Endothelial cell of umbilical vein (primary cell): ENCODE results near the gene DRC1. TPM values are rescaled to one million over a fixed set of nuclear protein-coding genes. Genes with fewer than 3 reads are reported as not detected.

Experiments used
- BruUV-seq: library from RNA; stranded (reverse); fragments of 400-500 nt; replicated peaks from 2 replicates; lab custom pipeline; 2021; lab: Mats Ljungman, UMichigan
- CTCF ChIA-PET: fragments of 300-600, 350-600 bp; sonication (Branson Sonifier 250); formaldehyde crosslinking; loops from one replicate; lab custom pipeline; 2021; ENCODE audit warnings: antibody characterized with exemption, inconsistent platforms; lab: Charles Lee
- POLR2A ChIA-PET: fragments of 300-600, 350-600 bp; sonication (Branson Sonifier 250); formaldehyde crosslinking; loops from one replicate; lab custom pipeline; 2021; ENCODE audit warnings: antibody characterized with exemption, inconsistent platforms; lab: Charles Lee
- DNase-seq: peaks from one replicate; pipeline ENCODE4 v3.0.0-alpha.2; 2011; ENCODE audit warnings: low read depth, low spot score
- FAIRE-seq: peaks from 2 replicates; lab custom pipeline; 2011; peaks lifted over from hg19 to GRCh38; lab: Jason Lieb, UNC
- H2AFZ ChIP-seq: 2 replicates; pipeline ENCODE4 v1.6.0; 2012; ENCODE audit warnings: low read depth, low read length, control low read depth, inconsistent platforms
- H3K27ac ChIP-seq: 2 replicates; pipeline ENCODE4 v1.5.1; 2011; ENCODE audit warnings: low read depth, mild to moderate bottlenecking, control low read depth, low read length, moderate library complexity; ENCODE audit not compliant: insufficient read depth
- H3K27me3 ChIP-seq, 2 experiments: 2 replicates each; pipeline versions ENCODE4 v1.6.0 to v1.6.1; 2011; ENCODE audit warnings: low read length in 2 of 2, mixed read lengths in 1 of 2; ENCODE audit not compliant: control insufficient read depth in 2 of 2, insufficient read depth in 2 of 2
- H3K36me3 ChIP-seq, 2 experiments: 2 replicates in 1 of 2; 3 replicates in 1 of 2; pipeline ENCODE4 v1.5.1; 2011; ENCODE audit warnings: low read length in 2 of 2, mild to moderate bottlenecking in 1 of 2, moderate library complexity in 1 of 2; ENCODE audit not compliant: control insufficient read depth in 2 of 2, insufficient read depth in 2 of 2; ENCODE audit errors: extremely low read depth in 1 of 2
- H3K4me1 ChIP-seq: 3 replicates; pipeline ENCODE4 v1.5.1; 2011; ENCODE audit warnings: mild to moderate bottlenecking, low read length; ENCODE audit not compliant: control insufficient read depth, insufficient read depth; ENCODE audit errors: extremely low read depth
- H3K4me2 ChIP-seq: 2 replicates; pipeline ENCODE4 v1.6.1; 2011; ENCODE audit warnings: low read length, control low read depth, mixed read lengths; ENCODE audit not compliant: insufficient read depth
- H3K4me3 ChIP-seq, 3 experiments: fragments of 200-600 bp in 1 of 3; sonication (generic), shearing (Covaris generic) in 1 of 3; replicated peaks in 1 of 3; 2 replicates each; pipeline ENCODE4 v1.5.1; 2011 to 2016; ENCODE audit warnings: control low read depth in 3 of 3, low read length in 3 of 3, mild to moderate bottlenecking in 2 of 3, inconsistent platforms in 1 of 3, low read depth in 1 of 3, moderate library complexity in 1 of 3; ENCODE audit not compliant: insufficient read depth in 1 of 3
- H3K79me2 ChIP-seq: 2 replicates; pipeline ENCODE4 v1.6.0; 2012; ENCODE audit warnings: low read length, inconsistent platforms; ENCODE audit not compliant: control insufficient read depth, insufficient read depth
- H3K9ac ChIP-seq: replicated peaks from 2 replicates; pipeline ENCODE3; 2011; ENCODE audit warnings: low read length, control low read depth; ENCODE audit not compliant: insufficient read depth; ENCODE audit errors: extremely low read depth
- H3K9me1 ChIP-seq: replicated peaks from 3 replicates; pipeline ENCODE4 v1.6.0; 2011; ENCODE audit warnings: mild to moderate bottlenecking, low read length; ENCODE audit not compliant: control insufficient read depth, insufficient read depth; ENCODE audit errors: extremely low read depth
- H3K9me3 ChIP-seq: replicated peaks from 2 replicates; pipeline ENCODE4 v1.5.1; 2012; ENCODE audit warnings: low read length, inconsistent platforms; ENCODE audit not compliant: control insufficient read depth, insufficient read depth
- H4K20me1 ChIP-seq: replicated peaks from 2 replicates; pipeline ENCODE3; 2011; ENCODE audit warnings: mild to moderate bottlenecking, low read length; ENCODE audit not compliant: control insufficient read depth, insufficient read depth; ENCODE audit errors: extremely low read depth
- CTCF ChIP-seq, 2 donors: IDR thresholded peaks; 1 replicate in 1 of 2; 2 replicates in 1 of 2; pipeline ENCODE4 v1.5.1; 2011; ENCODE audit warnings: low read length in 2 of 2, mild to moderate bottlenecking in 2 of 2, moderate library complexity in 2 of 2, control low read depth in 1 of 2, inconsistent platforms in 1 of 2, low read depth in 1 of 2; ENCODE audit not compliant: insufficient read depth in 1 of 2; ENCODE audit errors: extremely low read depth in 1 of 2
- EZH2 ChIP-seq: IDR thresholded peaks from 2 replicates; pipeline ENCODE4 v1.6.1; 2012; ENCODE audit warnings: borderline replicate concordance, low read depth, mild to moderate bottlenecking, moderate library complexity, low read length, inconsistent platforms; ENCODE audit not compliant: severe bottlenecking
- FOS ChIP-seq: IDR thresholded peaks from 2 replicates; pipeline ENCODE4 v1.6.1; 2011; ENCODE audit warnings: mild to moderate bottlenecking, low read length, moderate library complexity, borderline replicate concordance; ENCODE audit not compliant: insufficient read depth
- GATA2 ChIP-seq: IDR thresholded peaks from 2 replicates; pipeline ENCODE4 v1.7.0; 2011; ENCODE audit warnings: low read depth, mild to moderate bottlenecking, moderate library complexity, mixed read lengths, low read length; ENCODE audit not compliant: insufficient read length, insufficient read depth
- JUN ChIP-seq: IDR thresholded peaks from 2 replicates; pipeline ENCODE4 v1.6.1; 2011; ENCODE audit warnings: borderline replicate concordance, low read depth; ENCODE audit not compliant: insufficient read length, insufficient read depth
- MAX ChIP-seq: IDR thresholded peaks from 2 replicates; pipeline ENCODE4 v1.6.1; 2011; ENCODE audit not compliant: insufficient read depth, insufficient read length
- MYC ChIP-seq: IDR thresholded peaks from one replicate; pipeline ENCODE4 v1.6.1; 2011; ENCODE audit warnings: mild to moderate bottlenecking, low read depth, low read length
- POLR2A ChIP-seq: IDR thresholded peaks from 2 replicates; pipeline ENCODE4 v1.6.1; 2012; ENCODE audit warnings: low read depth, mild to moderate bottlenecking, control low read depth, low read length
- POLR2AphosphoS5 ChIP-seq: IDR thresholded peaks from 2 replicates; pipeline ENCODE4 v1.6.1; 2012; ENCODE audit warnings: low read depth, mild to moderate bottlenecking, control low read depth, low read length, moderate library complexity; ENCODE audit not compliant: insufficient read depth
- dilution Hi-C: fragments of 300-500 bp; cut with MboI; formaldehyde crosslinking; loops from one replicate; pipeline ENCODE4 v1.15.0; 2019; ENCODE audit warnings: low sequenced_read_pairs; ENCODE audit not compliant: extremely low pct_ligation_motif_present
- intact Hi-C: fragments of 100-400 bp; cut with micrococcal nuclease; formaldehyde crosslinking; loops from one replicate; pipeline ENCODE4 v1.10.0; 2022
- polyA plus RNA-seq, 4 experiments: library from polyadenylated mRNA; depleted of rRNA in 3 of 4; stranded (reverse) in 3 of 4; unstranded in 1 of 4; fragments of >200 nt; gene quantifications; 2 replicates each; pipeline versions ENCODE4 v1.2.1 to v1.2.3, GENCODE V29; 2011 to 2012; ENCODE audit warnings: missing spikeins in 1 of 4
- total RNA-seq: library from RNA; stranded (reverse); gene quantifications from 2 replicates; pipeline ENCODE4 v1.2.3, GENCODE V29; 2021

Gene DRC1
- total and polyA plus RNA-seq, 2 donors (not counting 3 experiments of a cell fraction or from before 2014, with no cell fraction given): 0.44 TPM; not detected in 1

DNA sequence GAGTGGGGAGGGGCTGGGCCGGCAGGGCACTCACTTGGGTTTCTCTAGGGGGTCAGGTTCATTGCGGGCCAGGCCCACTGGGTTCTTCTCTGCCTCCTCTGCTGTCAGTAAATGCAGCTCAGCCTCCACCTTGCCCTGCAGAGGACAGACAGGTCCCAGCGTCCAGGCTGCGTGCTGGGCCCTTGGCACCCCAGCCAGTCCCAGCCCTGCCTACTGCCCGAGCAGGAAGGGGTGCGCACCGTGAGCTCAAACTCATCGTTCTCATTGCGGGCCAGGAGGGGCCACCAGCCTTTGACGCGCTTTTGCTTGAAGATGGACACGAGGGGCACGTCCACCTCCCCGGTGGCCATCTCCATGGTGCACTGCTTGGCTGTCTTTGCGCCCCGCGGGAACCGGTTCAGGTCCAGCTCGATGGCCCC lies 58.9 kb downstream of the DRC1 start:
- ChIA-PET CTCF (interaction anchor here (0.6 to 1.2 kb wide), 3 partner anchors 9 to 117 kb away, joined by 3 to 5 read pairs (median 4); no protein-coding TSS in a partner anchor), POLR2A (no interaction called here)
- H3K4me2 ChIP-seq: no peak overlapping the region
- H3K9ac ChIP-seq: no peak overlapping the region
- H4K20me1 ChIP-seq: no peaks in the 10 kb centered on the region
- H3K4me3 ChIP-seq: no peak overlapping the region
- dilution Hi-C loops: no loop called here
- no peaks in the 10 kb centered on the region for H3K9me3 ChIP-seq
- peaks cover 5% of the 10 kb centered on the region for H3K4me1 ChIP-seq
- no peaks in the 10 kb centered on the region for H3K79me2 ChIP-seq
- FAIRE-seq (no peak), DNase-seq (no peak)
- intact Hi-C loops: no loop called here
- no peak overlapping the region for H3K27ac ChIP-seq
- TF ChIP-seq CTCF (IDR thresholded peaks at IDR 0.05; ENCODE audit: extremely low read depth in 1 of 2, insufficient read depth in 1 of 2, low read depth in 1 of 2, low read length in 2 of 2): no peak
- no peak for TF ChIP-seq POLR2A
- TF ChIP-seq EZH2: no peak
- TF ChIP-seq GATA2: no peak
- TF ChIP-seq MYC: no peak
- TF ChIP-seq POLR2AphosphoS5: no peak
- no peak for TF ChIP-seq FOS
- TF ChIP-seq JUN: no peak
- TF ChIP-seq MAX: no peak
- H3K9me1 ChIP-seq: no peaks in the 10 kb centered on the region
- BruUV-seq: no TSS peak
- no peaks in the 10 kb centered on the region for H3K27me3 ChIP-seq
- no peak overlapping the region for H2AFZ ChIP-seq
- no peaks in the 10 kb centered on the region for H3K36me3 ChIP-seq
